ENCODE data around the gene GIPC2. TPM values are rescaled to one million over a fixed set of nuclear protein-coding genes. Genes with fewer than 3 reads are reported as not detected.
"Not testable (repeated sequence)": the region's sequence is repeated elsewhere in the genome, so short reads cannot be mapped to it uniquely, and the experiment has no call there.

The GIPC2 gene
- total RNA-seq, 1 experiment from 2014 or later, result 0.07 TPM

DNA sequence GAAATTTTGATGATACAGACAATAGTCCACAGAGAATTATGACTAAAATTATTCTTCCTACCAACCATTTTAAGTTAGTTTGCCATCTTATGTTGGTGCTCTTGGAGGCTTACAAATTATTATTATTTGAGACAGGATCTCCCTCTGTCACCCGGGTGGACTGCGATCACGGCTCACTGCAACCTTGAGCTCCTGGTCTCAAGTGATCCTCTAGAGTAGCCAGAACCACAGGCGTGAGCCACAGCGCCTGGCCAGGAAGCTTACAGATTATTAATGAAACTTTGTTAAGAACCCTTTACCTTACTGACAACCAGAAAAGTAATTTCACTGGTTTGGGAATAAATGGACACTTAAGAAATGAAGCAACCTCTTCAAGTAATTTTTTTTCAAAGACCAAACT lies 49.0 kb upstream of the GIPC2 start:
- intact Hi-C loops (cut with micrococcal nuclease), result no loop called here
- no peak overlapping the region for H2AFZ ChIP-seq (ENCODE audit: low read depth, low read length, poor library complexity, severe bottlenecking)
- no peaks in the 10 kb centered on the region for H3K9me3 ChIP-seq (ENCODE audit: control insufficient read depth in 1 of 2, insufficient read depth in 1 of 2, low read depth in 1 of 2, low read length in 2 of 2)
- no peaks in the 10 kb centered on the region for H3K27me3 ChIP-seq (ENCODE audit: insufficient read depth, low read length)
- ATAC-seq (no peak), DNase-seq (ENCODE audit: low read depth, low spot score) (no peak)
- no peak for TF ChIP-seq ELF1 (IDR thresholded peaks at IDR 0.05; ENCODE audit: borderline replicate concordance, low read depth)
- TF ChIP-seq YY1 (IDR thresholded peaks at IDR 0.05; ENCODE audit: extremely low read depth, insufficient replicate concordance, low read depth, low read length), result no peak
- no peak for TF ChIP-seq JUND (IDR thresholded peaks at IDR 0.05)
- no peak for TF ChIP-seq EZH2phosphoT487 (IDR thresholded peaks at IDR 0.05; ENCODE audit: borderline replicate concordance)
- TF ChIP-seq, protein P1, sequence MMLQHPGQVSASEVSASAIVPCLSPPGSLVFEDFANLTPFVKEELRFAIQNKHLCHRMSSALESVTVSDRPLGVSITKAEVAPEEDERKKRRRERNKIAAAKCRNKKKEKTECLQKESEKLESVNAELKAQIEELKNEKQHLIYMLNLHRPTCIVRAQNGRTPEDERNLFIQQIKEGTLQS (IDR thresholded peaks at IDR 0.05), result no peak
- no peak for TF ChIP-seq EZH2 (IDR thresholded peaks at IDR 0.05)
- TF ChIP-seq POLR2AphosphoS5 (IDR thresholded peaks at IDR 0.05; ENCODE audit: low read depth, low read length), result no peak
- no peak for TF ChIP-seq CEBPB (IDR thresholded peaks at IDR 0.05; ENCODE audit: low read depth)
- TF ChIP-seq SP1 (IDR thresholded peaks at IDR 0.05; ENCODE audit: low read depth), result no peak
- no peak for TF ChIP-seq FOSL1 (IDR thresholded peaks at IDR 0.05; ENCODE audit: low read depth)
- TF ChIP-seq RAD21 (IDR thresholded peaks at IDR 0.05; ENCODE audit: low read depth), result no peak
- RAD21 ChIA-PET (ENCODE audit: low non-redundant PET in 1 of 2, low total read pairs in 2 of 2, uncharacterized antibody in 2 of 2, unreplicated experiment in 2 of 2), result no interaction called here
- H3K4me3 ChIP-seq (replicated peaks in 1 of 2; ENCODE audit: low read depth in 1 of 2, low read length in 2 of 2), result no peak overlapping the region
- BruUV-seq (replicated peaks), result no TSS peak
- CTCF ChIA-PET, result no interaction called here
- no peaks in the 10 kb centered on the region for H3K36me3 ChIP-seq (ENCODE audit: control insufficient read depth in 1 of 2, insufficient read depth in 2 of 2, low read length in 2 of 2)
- no peak overlapping the region for H3K4me2 ChIP-seq (ENCODE audit: low read length)
- H3K9me2 ChIP-seq (ENCODE audit: insufficient read depth), result no peaks in the 10 kb centered on the region; the same call in 1 of the 2 replicates
- H3K79me2 ChIP-seq (ENCODE audit: insufficient read depth, low read length), result peaks cover 13% of the 10 kb centered on the region
- H3K4me1 ChIP-seq (ENCODE audit: control insufficient read depth in 1 of 2, insufficient read depth in 2 of 2, low read length in 2 of 2), result peaks cover 8 to 20% of the 10 kb centered on the region in 2 experiments
- no peaks in the 10 kb centered on the region for H4K20me1 ChIP-seq (ENCODE audit: insufficient read depth)
- no peak overlapping the region for H3K27ac ChIP-seq (ENCODE audit: low read depth, low read length)
- POLR2A ChIA-PET, result interaction anchor here (3.6 kb wide), 1 partner anchor 8 kb away, joined by 39 read pairs; the partner anchor contains the start of gene DNAJB4
- H3K9ac ChIP-seq (ENCODE audit: low read length), result no peak overlapping the region

- CTCF ChIA-PET; H2AFZ ChIP-seq (ENCODE audit: low read depth, low read length, poor library complexity, severe bottlenecking); H3K36me3 ChIP-seq (ENCODE audit: control insufficient read depth in 1 of 2, insufficient read depth in 2 of 2, low read length in 2 of 2); ATAC-seq; H3K27ac ChIP-seq (ENCODE audit: low read depth, low read length); DNase-seq (ENCODE audit: low read depth, low spot score); intact Hi-C loops (cut with micrococcal nuclease); H3K27me3 ChIP-seq (ENCODE audit: insufficient read depth, low read length); H4K20me1 ChIP-seq (ENCODE audit: insufficient read depth); H3K9me2 ChIP-seq (ENCODE audit: insufficient read depth); H3K9me3 ChIP-seq (ENCODE audit: control insufficient read depth in 1 of 2, insufficient read depth in 1 of 2, low read depth in 1 of 2, low read length in 2 of 2); H3K79me2 ChIP-seq (ENCODE audit: insufficient read depth, low read length); H3K4me3 ChIP-seq (replicated peaks in 1 of 2; ENCODE audit: low read depth in 1 of 2, low read length in 2 of 2); RAD21 ChIA-PET (ENCODE audit: low non-redundant PET in 1 of 2, low total read pairs in 2 of 2, uncharacterized antibody in 2 of 2, unreplicated experiment in 2 of 2); BruUV-seq (replicated peaks): not testable (repeated sequence)
- Histone ChIP-seq H3K4me1 (ENCODE audit: control insufficient read depth in 1 of 2, insufficient read depth in 2 of 2, low read length in 2 of 2) (peaks cover 16 to 43% of the 10 kb centered on the region in 2 experiments), H3K4me2 (ENCODE audit: low read length) (peak overlapping the region; percentile 42), H3K9ac (ENCODE audit: low read length) (0 out of 2 replicates have a peak overlapping the region, but pooled peaks have one; percentile 24)
- POLR2A ChIA-PET, result interaction anchor here (7.7 kb wide), 1 partner anchor 21 kb away, joined by 129 read pairs; the partner anchor contains the start of gene FUBP1
- peak; percentile 21; the same call in 1 of the 2 replicates for TF ChIP-seq FOSL1 (IDR thresholded peaks at IDR 0.05; ENCODE audit: low read depth)
These were observed 45.2 kb upstream of the GIPC2 start for GRCh38 chr1:78000536-78000935.

Measured in HCT116 (cell line).